AG09319 (cell line): ENCODE measurements around the gene FAM222B.

Experiments used
- DNase-seq: peaks from one replicate; pipeline ENCODE4 v3.0.0-alpha.2; 2010; ENCODE audit warnings: low read depth; ENCODE audit errors: extremely low read depth
- CTCF ChIP-seq: IDR thresholded peaks from 2 replicates; pipeline ENCODE4 v1.5.1; 2011; ENCODE audit warnings: low read depth, mild to moderate bottlenecking, inconsistent platforms, low read length, moderate library complexity

The FAM222B gene

GRCh38 chr17:28828294-28829040, 14.1 kb downstream of the FAM222B start:
- TF ChIP-seq CTCF, result no peak
- no peak for DNase-seq

GRCh38 chr17:28827672-28828071, 14.9 kb downstream of the FAM222B start:
- TF ChIP-seq CTCF, result no peak

GRCh38 chr17:28819582-28819981, 23.0 kb downstream of the FAM222B start:
- no peak for TF ChIP-seq CTCF
- DNase-seq, result no peak

More at GRCh38 chr17:28827672-28828071, 14.9 kb downstream of the FAM222B start:
- no peak for DNase-seq

GRCh38 chr17:28818819-28819221, 23.8 kb downstream of the FAM222B start:
- TF ChIP-seq CTCF, result no peak
- DNase-seq, result no peak

DNA sequence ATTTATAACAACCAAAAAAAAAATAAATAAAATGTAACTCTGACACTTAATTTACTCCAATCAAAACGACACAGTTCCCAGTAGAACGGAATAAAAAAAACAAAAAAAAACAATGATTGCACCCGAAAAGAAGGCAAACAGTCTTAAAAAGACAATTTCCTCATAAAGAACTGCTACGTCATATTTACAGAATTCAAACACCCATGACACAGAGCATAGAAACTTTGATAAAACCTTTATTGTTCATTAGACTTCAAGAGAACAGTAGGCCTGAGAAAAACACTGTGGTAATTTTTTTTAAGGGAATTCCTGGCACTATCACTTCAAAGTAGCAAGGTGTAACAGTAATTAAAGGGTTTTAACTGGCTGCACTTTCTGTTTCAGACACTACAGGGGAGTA, 26.1 kb downstream of the FAM222B start:
- TF ChIP-seq CTCF, result no peak
- DNase-seq, result no peak

- no peak for DNase-seq
Observed at GRCh38 chr17:28812748-28813377, 29.7 kb downstream of the FAM222B start.

More at GRCh38 chr17:28812748-28813377, 29.7 kb downstream of the FAM222B start:
- no peak for TF ChIP-seq CTCF
